ENCODE measurements around the gene DCTN4.

- TF ChIP-seq, protein P1, sequence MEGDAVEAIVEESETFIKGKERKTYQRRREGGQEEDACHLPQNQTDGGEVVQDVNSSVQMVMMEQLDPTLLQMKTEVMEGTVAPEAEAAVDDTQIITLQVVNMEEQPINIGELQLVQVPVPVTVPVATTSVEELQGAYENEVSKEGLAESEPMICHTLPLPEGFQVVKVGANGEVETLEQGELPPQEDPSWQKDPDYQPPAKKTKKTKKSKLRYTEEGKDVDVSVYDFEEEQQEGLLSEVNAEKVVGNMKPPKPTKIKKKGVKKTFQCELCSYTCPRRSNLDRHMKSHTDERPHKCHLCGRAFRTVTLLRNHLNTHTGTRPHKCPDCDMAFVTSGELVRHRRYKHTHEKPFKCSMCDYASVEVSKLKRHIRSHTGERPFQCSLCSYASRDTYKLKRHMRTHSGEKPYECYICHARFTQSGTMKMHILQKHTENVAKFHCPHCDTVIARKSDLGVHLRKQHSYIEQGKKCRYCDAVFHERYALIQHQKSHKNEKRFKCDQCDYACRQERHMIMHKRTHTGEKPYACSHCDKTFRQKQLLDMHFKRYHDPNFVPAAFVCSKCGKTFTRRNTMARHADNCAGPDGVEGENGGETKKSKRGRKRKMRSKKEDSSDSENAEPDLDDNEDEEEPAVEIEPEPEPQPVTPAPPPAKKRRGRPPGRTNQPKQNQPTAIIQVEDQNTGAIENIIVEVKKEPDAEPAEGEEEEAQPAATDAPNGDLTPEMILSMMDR (IDR thresholded peaks at IDR 0.05) = no peak
- no peak for TF ChIP-seq POLR2A (IDR thresholded peaks at IDR 0.05)
Measured at GRCh38 chr5:150789943-150790611, 31.3 kb upstream of the DCTN4 start.

All from thyroid gland (tissue), 4 donors.